DLD1 (cell line): ENCODE data around the gene GRID1.

ENCODE experiments used
- in situ Hi-C: cut with HindIII; loops from 2 replicates; pipeline ENCODE4 v1.10.0; 2017; ENCODE audit warnings: low sequenced_read_pairs

The GRID1 gene

DNA sequence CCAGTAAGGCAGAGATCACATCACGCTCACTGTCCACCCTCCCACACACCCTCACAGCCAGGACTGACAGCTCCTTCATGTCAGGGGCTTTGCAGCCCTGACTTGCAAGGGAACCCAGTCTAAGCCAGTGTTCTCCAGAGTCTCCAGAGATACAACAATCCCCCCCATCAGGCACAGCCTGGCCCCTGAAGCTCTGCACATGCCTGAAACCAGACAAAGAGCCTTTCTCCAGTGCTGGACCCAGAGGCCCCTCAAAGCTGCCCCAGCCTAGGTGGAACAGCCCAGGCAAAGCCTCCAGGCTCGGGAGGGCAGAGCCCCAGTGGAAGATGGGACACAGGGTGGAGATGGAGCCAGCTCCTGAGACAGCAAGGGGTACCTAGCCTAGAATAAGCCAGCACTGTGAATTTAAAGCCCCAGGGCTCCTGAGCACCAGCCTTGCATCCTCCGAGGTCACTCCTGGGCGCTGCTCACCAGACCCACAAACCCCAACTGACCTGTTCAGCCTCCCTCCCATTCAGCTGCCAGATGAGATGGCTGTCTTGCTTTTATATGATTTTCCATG lies 50.2 kb downstream of the GRID1 start:
- in situ Hi-C loops, result no loop called here

DNA sequence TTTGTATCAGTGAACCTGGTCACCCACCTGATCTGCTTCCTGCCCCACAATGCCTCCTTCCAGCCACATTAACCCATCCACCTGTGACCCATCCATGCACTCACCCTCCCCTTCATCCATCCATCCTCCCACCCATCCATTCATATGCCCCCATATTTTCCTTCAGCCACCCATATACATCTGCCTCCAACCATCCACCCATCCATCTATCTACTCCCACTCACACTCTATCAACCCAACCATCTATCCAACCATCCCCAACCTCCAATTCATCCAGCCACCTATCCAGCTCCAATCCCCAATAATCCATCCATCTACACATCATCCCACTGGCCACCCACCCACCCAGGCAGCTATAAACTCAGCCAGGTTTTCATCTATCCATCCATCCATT lies 51.0 kb downstream of the GRID1 start:
- in situ Hi-C loops, result no loop called here

DNA sequence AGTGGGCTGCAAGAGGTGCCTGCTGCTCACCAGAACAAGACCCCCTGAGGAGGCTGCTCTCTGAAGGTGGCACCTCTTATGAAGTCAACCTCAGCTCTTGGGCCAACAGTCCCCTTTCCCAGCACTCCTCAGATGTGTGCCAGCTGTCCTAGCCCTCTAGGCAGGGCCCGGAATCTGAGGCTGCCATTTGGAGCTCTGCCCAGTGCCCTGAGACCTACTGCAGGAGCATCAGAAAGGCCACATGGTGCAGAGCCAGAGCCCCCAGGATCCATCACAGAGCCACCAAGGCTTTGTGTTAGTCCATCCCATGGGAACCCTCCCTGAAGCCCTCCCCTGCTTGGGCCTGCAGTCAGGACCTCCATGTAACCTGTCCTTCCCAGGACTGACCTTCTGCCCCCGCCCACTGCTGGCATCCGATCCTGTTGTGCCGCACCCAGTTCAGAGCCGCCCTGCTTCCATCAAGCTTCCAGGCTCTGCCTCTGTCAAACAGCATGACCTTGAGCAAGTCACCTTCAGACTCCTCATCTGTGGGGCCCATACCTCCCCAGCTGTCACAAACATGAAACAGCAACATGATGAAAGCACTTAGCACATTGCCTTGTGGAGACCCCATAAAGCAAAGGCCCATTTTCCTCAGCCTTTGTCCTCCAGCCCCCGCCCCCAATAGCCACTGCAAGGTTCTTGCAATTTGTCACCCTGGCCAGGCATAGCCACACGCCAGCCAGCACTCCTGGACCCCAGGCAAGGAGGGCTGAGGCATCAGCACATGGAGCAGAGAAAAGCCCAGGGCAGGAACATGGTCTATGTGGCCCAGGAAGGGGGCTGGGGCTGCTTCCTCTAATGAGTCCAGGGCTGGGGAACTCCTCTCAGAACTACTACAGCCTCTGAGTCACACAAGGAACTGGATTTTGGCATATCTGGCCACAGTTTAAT lies 51.7 kb downstream of the GRID1 start:
- in situ Hi-C loops, result no loop called here

DNA sequence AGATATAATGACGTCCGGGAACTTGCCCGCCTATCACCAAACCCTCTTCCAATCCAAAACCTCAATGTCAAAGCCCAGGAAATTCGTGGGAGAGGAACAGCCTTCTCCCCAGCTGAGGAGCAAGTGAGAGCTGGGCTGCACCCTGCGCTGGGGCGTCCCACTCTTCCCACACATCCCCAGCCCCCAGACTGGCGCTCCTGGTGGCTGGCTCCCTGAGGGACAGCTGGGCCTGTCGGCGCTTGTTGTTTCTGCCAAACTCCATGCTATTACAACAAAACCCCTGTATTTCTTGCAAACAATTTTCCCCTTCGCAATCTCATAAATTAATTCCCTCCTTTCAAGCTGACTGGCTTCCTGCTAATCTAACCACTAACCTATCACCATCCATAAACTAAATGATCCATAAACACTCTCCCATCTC lies 53.0 kb downstream of the GRID1 start:
- in situ Hi-C loops, result no loop called here

DNA sequence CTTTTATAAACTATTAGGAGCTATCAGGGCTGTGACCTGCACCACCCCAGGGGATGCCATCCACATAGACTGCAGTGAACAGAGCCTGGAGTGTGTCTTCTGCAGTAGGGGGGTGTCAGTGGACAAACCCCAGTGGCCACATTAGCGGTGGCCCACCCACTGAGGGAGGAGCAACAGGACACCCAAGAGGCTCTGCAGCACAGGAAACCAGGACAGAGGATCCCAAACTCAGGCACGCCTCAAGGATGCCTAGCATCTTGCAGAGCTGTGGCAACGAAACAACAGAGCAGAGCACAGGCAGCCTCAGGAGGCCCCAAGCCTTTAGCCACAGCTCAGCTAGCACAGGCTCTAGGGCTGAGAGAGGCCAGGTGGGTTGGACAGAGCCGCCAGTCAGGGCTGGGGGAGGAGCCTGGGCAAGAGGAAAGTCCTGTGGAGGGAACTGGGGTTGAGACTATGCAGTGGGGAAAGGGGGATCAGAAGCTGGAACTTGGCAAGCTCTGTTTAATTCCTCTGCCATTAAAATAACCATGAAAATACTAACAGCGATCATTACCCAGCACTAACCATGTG lies 53.8 kb downstream of the GRID1 start:
- in situ Hi-C loops, result no loop called here

DNA sequence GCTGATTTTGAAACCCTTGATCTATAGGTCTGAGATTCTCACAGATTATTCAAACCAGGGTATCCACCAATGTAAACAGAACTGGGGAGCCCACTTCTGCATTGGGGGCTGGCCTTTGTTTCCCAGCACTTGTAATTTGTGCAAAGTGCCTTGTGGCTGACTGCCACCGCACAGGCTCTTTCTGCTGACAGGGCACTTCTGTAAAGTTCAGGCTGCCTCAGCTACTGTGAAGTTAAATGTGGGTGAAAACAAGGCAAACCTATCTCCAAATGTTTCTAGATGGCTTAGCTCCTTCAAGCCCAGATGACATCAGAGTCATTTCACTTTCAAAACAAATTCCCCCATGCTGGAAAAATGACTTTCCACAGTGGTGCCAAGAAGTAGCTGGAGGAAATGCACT lies 54.7 kb downstream of the GRID1 start:
- in situ Hi-C loops, result no loop called here

DNA sequence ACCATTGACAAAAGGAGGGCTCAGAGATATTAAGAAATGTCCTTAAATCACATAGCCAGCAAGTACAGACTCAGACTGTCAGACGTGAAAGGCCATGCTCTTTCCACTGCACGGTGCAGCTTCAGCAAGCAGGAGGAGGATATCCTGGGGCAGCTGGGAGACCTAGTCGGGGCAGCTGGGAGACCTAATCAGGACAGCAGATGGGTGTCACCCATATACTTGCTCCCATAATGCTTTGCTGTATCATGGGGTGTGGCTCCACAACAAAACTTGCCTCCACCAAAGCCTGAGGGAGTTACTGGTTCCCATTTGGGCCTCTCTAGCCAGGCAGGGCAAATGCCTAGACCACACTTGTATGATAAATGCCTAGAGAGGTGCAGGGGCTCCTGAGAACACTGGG lies 55.4 kb downstream of the GRID1 start:
- in situ Hi-C loops, result no loop called here

DNA sequence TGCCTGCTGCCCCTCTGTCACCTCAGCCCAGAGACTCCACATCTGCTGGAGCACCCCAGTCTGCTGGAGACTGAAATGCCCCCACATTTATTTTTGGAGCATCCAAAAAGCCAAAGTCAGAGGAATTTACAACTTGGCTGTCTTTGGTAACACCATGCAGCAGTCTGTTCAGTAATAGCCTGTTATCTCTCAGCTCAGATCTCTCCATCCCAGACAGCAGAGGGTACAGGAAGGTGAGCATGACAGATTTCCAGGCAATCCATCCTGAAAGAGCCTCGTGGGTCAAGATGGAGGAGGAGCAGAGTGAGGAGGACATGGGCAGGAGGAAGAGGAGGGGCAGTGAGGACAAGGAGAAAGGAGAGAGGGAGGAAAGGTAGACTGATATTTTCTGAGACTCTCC lies 55.9 kb downstream of the GRID1 start:
- in situ Hi-C loops, result no loop called here

DNA sequence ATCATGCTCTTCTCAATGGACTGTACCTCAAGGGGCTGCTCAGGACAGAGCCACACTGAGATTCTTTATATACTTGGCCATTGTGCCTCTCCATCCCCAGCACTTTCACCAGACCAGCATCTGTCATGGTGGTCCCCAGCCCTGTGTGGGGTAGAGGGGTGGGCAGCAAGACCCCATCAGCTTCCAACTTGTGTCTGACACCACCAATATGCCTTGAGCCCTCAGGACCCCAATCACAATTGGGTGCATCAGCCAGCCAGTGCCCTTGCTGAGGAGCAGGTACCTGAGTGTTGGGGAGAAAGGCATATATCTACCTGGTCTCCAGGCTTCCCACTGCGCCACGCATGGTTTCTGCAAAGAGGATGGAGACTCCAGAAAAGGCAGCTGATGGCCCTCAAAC lies 56.3 kb downstream of the GRID1 start:
- in situ Hi-C loops, result no loop called here

DNA sequence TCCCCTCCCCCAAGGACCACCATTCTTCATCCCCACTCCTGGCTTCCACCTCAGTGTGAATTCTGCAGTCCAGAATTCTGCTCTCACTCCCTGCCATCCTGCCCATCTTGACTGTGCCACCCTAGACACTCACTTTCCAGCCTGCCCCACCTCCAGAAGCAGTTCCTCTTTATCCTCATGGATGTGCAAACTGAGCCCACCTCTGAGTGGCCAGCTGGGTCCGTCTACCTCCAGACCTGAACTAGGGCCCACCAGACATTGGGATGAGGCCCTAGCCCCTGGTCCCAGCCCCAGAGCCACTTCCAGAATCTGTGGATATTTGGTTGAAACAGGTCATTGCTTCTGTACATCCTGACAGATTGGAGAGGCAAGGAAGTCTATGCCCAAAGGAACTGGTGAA lies 58.5 kb downstream of the GRID1 start:
- in situ Hi-C loops, result no loop called here

DNA sequence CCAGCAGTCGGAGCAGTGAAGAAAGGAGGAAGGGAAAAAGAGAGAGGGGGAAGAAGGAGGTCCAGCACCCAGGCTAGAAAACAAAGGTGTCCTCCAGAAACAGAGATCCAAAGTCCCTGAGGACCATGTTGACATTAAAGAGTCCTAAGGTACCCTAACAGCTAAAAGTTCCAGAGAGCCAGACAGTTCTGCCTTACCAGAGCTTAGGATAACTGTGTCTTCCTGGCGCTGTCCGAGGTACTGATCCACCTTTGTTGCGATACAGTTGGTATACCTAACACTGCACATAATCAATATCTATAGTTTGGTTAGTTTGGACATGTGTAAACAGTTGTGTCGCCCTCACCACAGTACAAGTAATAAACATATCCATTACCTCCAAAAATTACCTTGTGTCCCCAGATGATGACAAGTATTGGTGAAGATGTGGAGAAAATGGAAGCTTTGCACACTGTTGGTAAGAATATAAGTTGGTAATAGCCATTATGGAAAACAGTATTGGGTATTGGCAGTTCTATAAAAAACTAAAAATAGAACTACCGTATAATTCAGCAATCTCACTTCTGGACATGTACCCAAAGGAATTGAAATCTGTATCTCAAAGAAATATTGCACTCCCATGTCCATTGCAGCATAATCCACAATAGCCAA lies 59.8 kb downstream of the GRID1 start:
- in situ Hi-C loops, result no loop called here

DNA sequence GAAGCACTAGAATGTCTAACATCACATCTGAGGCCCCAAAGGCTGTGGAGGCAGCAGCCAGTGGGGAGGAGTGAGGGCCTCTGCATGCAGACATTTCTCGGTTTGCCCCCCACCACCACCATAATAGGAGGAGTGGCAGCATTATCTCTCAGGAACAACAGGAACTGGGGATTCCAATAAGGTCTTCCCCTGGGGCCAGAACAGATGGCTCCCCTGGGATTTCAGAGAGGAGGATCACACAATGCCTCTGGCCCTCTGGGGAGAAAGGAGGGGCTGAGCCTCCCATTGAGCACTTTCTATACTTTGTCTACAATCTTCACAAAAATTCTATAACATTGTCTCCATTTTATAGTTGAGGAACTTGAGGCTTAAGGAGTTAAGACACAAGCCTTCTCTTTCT lies 61.1 kb downstream of the GRID1 start:
- in situ Hi-C loops, result no loop called here

DNA sequence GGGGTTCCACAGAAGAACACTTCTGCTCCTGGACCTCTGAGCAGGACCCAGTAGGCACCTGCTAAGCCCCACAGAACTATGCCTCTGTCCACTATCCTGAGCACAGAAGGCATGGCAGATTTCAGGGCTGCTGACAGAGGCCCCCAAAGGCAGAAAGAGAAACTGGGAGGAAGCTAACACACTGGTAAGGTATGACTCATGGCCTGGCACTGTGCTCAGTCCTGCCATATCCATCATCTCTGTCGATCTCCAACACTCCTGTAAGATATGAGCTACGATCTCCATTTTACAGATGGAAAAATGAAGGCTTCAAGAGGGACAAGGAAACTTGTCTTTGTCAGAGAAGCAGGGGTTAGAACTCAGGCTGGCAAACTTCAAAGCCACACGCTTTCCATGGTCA lies 62.2 kb downstream of the GRID1 start:
- in situ Hi-C loops, result no loop called here

DNA sequence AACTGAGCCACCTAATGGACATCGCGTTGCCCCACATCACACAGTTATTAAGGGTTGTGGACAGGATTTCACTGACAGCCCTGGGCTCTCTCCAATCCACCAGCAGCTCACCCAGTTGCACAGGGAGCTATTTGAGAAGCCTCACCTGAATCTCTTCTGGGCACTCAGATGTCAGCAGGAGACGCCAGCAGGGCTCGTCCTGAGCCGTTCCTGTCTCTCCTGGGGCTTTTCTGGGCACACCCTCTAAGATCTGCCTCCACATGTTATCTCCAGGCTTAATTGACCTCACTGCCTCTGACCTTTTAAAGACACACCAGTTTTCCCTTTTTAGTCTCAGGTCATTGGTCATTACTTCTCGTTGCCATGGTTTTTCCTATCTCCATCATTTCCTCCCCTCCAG lies 63.0 kb downstream of the GRID1 start:
- in situ Hi-C loops, result no loop called here

DNA sequence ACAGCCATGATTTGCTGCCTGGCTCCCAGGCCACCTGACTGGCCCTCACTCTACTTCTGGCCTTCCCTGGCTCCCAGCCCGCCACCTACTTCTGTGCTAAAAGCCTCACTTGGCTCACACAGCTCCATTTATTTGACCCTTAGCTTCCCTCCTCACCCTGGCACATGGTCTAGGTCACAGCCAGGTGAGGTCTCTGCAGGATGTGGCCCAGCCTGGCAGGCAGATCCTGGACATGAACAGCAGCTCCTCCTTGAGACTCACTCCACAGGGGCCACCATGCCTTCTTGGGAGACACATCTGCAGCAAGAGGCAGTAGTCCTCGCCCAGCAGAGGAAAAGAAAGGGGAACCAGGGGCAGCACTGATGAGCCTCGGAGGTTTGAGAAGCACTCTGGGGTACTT lies 64.6 kb downstream of the GRID1 start:
- in situ Hi-C loops, result no loop called here

DNA sequence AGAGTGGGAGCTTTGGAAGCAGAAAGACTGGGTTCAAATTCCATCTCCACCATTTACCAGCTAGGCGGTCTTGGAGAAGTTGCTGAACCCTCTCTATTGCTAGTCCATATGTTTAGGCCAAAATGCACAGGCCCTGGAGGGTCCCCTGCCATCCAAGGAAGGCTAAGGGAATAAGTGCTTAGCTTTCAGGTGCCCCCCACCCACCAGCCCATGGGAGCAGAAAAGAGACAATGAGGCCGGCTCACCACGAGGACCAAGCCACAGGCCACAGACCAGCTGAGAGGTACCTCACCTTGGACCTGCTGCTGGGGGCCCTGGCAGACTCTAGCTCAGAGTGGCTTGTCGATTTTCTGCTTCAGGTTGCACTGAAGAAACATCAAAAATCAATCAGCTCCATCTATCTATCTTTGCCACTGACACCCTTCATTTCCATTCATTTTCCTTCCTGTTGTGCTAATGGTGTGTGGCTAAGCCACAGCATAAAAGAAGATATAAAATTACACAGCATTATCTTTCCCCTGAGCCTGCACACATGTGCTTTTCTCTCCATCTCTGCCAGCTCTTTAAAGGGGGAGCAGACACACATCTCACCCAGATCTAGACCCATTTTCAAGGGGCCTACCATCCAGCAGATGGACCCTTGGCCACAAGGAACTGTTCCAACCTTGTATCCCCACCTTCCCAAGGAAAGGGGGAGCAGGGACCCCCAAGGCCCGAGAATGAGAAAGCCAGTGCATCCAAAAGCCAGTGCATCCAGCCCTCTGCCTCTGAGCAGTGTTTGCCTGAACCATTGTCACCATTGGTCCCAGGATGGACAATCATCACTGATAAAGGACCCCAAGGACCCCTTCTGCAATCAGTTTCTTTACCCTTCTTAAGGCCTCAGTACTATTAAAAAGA lies 65.4 kb downstream of the GRID1 start:
- in situ Hi-C loops, result no loop called here

DNA sequence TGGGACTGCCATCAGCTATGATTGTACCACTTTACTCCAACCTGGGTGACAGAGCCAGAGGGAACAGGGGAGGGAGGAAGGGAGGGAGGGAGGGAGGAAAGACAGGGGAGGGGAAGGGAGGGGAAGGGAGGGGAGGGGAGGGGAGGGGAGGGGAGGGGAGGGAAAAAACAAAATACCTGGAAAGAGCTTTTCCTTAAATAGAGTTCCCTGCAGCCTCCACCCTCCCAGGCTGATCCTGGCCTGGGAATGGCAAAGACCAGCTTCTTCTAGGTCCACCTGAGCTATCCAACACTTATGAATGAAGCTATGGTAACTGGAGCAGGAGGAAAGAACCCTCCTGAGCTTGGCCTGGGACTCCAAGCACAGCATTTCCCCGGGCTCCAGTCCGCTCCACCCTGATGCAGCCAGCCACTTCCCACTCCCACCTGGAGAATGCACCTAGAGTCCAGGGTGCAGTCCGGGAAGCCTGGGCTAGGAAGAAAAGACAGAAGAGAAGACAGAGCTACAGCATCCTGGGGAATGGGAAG lies 66.1 kb downstream of the GRID1 start:
- in situ Hi-C loops, result no loop called here

DNA sequence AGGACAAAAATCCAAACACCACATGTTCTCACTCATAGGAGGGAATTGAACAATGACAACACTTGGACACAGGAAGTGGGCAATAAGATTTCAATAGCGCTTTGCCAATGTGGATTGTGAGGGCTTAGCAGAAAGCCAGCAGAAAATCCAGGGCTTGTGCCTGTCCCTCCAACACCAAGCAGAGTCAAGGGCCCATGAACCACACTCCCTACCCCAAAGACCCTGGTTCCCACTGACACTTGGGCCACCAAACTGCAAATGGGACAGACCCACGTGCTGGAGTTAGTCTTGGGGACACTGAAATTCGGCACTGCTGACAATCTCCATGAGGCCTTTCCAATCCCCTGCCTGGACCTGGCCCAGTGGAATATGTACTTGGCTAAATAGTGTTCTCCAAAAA lies 67.0 kb downstream of the GRID1 start:
- in situ Hi-C loops, result no loop called here

DNA sequence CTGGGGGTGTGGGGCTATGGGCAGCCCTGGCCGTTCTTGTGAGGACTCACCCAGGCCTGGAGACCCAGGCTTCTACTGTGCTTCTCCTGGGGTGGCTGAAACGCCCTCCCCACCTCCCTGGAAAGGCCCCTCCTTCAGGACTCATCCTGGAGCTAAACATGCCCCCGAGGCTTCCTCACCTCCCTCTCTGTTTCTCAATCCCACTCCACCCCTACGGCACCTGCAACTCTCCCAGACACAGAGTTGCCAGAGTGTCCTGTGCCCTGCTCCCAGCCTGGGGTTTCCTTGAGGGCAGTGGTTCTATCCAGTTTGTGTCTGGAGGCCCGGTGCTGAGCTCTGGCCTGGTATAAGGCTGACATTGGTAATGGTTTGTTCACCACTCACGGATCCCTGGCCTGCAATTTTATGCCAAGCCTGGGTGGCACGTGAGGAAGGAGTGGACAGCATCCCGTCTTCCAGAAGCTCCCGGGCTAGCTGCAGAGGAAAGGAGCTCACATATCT lies 68.0 kb downstream of the GRID1 start:
- in situ Hi-C loops, result no loop called here

DNA sequence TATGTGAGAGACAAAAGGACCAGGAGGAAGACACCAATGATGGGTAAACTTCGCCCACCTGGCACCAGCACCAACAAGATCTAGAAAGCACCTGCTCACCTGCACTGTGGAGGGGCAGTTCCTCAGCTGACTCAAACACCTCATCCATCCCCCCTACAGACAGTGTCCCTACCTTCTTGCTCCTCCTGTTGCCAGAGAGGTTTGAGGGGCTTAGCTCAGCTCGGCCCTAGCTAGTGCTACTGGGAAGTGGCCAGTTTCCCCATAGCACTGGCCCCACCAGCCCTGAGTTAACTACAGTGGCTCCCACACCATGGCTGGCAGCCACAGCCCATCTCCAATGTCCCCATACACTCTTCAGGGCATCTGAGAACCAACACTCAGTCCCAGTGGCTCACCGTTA lies 70.8 kb downstream of the GRID1 start:
- in situ Hi-C loops, result no loop called here
